WERI-Rb-1 (cell line): ENCODE data around the gene TLNRD1.

Experiments used
- DNase-seq: peaks from one replicate; pipeline ENCODE4 v3.0.0-alpha.2; 2020
- H3K27ac ChIP-seq: fragments of 250-450 bp; sonication (Bioruptor Pico); 2 replicates; pipeline ENCODE4 v1.5.1; 2020; ENCODE audit warnings: mild to moderate bottlenecking, moderate library complexity
- H3K27me3 ChIP-seq: fragments of 250-450 bp; sonication (Bioruptor Pico); 2 replicates; pipeline ENCODE4 v1.5.1; 2021; ENCODE audit warnings: mild to moderate bottlenecking, low read depth, moderate library complexity; ENCODE audit not compliant: insufficient read depth, severe bottlenecking
- H3K36me3 ChIP-seq: fragments of 250-450 bp; sonication (Bioruptor Pico); 2 replicates; pipeline ENCODE4 v1.5.1; 2020; ENCODE audit warnings: mild to moderate bottlenecking, moderate library complexity
- H3K4me3 ChIP-seq: 2 replicates; pipeline ENCODE4 v1.5.1; 2011; ENCODE audit warnings: low read depth, mild to moderate bottlenecking, control low read depth, low read length
- H3K9me3 ChIP-seq: fragments of 250-450 bp; sonication (Bioruptor Pico); 2 replicates; pipeline ENCODE4 v1.5.1; 2021; ENCODE audit warnings: mild to moderate bottlenecking, moderate library complexity; ENCODE audit not compliant: severe bottlenecking
- TF ChIP-seq, protein P1 (sequence below): IDR thresholded peaks from 2 replicates; pipeline ENCODE4 v1.5.1; 2011; ENCODE audit warnings: low read depth, mild to moderate bottlenecking, control low read depth, inconsistent platforms, low read length

TLNRD1 gene

DNA sequence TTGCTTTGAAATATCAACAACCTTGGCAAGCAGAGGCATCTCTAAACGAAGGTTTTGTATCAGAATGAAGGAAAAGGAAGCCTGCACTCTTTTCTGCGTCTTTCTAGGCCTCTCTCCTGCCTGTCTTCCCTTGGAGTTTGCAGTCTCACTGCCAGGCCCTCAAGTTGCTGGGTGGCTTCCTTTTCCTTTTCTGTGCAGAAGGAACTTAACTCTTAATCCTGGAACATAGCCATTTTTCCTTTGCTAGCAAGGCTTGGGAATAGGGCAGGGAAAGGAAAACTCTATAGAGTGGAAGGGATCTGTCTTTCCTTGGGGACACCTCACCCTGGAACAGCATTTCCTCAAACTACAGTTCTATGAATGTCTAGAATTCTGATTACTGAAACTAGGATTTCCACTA, 32.8 kb downstream of the TLNRD1 start:
- H3K36me3 ChIP-seq: no peaks in the 10 kb centered on the region
- no peak for DNase-seq
- no peak overlapping the region for H3K4me3 ChIP-seq
- TF ChIP-seq, protein P1, sequence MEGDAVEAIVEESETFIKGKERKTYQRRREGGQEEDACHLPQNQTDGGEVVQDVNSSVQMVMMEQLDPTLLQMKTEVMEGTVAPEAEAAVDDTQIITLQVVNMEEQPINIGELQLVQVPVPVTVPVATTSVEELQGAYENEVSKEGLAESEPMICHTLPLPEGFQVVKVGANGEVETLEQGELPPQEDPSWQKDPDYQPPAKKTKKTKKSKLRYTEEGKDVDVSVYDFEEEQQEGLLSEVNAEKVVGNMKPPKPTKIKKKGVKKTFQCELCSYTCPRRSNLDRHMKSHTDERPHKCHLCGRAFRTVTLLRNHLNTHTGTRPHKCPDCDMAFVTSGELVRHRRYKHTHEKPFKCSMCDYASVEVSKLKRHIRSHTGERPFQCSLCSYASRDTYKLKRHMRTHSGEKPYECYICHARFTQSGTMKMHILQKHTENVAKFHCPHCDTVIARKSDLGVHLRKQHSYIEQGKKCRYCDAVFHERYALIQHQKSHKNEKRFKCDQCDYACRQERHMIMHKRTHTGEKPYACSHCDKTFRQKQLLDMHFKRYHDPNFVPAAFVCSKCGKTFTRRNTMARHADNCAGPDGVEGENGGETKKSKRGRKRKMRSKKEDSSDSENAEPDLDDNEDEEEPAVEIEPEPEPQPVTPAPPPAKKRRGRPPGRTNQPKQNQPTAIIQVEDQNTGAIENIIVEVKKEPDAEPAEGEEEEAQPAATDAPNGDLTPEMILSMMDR: no peak
- H3K27me3 ChIP-seq: no peaks in the 10 kb centered on the region
- H3K9me3 ChIP-seq: peaks cover 2% of the 10 kb centered on the region
- no peak overlapping the region for H3K27ac ChIP-seq

DNA sequence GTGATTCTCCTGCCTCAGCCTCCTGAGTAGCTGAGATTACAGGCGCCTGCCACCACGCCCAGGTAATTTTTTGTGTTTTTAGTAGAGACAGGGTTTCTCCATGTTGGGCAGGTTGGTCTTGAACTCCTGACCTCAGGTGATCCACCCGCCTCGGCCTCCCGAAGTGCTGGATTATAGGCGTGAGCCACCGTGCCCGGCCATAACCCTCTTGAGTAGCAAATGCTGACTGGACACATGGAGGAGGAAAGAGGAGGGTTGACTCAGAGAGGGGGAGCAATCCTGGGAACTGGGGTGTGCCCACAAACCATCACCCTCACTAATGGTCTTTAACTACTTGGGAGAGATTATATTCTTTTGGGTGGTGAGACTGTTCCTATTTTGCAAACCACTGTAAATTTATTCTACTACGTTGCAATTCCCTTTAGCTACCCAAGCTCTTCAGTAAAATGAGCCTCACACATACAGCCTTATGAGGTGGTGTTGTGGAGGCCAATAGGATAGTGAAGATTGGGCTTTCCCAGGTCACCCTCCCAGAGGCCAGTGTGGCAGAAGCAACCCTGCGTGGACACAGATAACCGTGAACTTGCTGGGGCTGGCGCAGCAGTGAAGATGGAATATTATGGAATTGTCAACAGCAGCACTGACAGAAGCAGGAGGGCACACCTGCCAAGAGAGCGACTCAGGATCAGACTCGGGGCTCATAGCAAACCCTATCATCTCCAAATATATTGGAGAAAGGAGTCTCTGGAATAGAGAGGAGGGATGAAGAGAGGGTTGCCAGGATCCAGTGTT, 37.4 kb downstream of the TLNRD1 start:
- H3K36me3 ChIP-seq: no peaks in the 10 kb centered on the region
- no peak for DNase-seq
- no peak overlapping the region for H3K27ac ChIP-seq
- TF ChIP-seq, protein P1: no peak
- H3K27me3 ChIP-seq: no peaks in the 10 kb centered on the region
- no peak overlapping the region for H3K4me3 ChIP-seq
- no peaks in the 10 kb centered on the region for H3K9me3 ChIP-seq

GRCh38 chr15:81038975-81039607, 38.4 kb downstream of the TLNRD1 start:
- Histone ChIP-seq H3K36me3 (no peaks in the 10 kb centered on the region), H3K9me3 (no peaks in the 10 kb centered on the region), H3K4me3 (no peak overlapping the region), H3K27me3 (no peaks in the 10 kb centered on the region), H3K27ac (no peak overlapping the region)
- no peak for DNase-seq
- TF ChIP-seq, protein P1: no peak

GRCh38 chr15:81040757-81041156, 40.0 kb downstream of the TLNRD1 start:
- Histone ChIP-seq H3K27ac (no peak overlapping the region), H3K27me3 (no peaks in the 10 kb centered on the region), H3K36me3 (no peaks in the 10 kb centered on the region), H3K9me3 (no peaks in the 10 kb centered on the region), H3K4me3 (no peak overlapping the region)
- TF ChIP-seq, protein P1: no peak
- DNase-seq: no peak

DNA sequence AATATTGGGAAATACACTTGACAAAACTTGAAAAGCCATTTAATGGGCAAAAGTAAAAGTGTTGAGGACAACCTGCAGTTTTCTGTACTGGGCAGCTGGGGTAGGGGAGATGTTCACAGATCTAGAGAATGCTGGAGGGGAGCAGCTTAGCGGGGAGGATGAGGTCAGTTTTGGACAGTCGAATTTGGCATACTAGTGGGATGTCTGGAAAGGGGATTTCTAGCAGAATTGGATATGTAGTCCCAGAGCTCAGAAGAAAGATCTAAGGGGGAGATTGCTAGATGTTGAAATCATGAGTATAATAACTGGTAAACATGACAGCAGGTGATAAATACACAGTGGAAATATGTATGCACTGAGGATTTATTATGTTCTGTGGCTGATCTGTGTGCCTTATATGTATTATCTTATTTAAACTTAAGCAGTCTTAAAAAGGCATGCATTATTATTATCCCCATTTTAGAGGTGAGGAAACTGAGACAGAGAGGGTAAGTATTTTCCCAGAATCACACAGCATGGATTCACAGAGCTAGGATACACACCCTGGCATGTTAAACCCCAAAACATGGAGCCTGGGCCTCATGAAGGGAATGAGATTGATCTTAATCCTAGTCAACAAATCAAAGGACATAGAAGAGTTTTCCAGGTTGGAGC, 42.7 kb downstream of the TLNRD1 start:
- no peak for DNase-seq

More for the DNA sequence above, 42.7 kb downstream of the TLNRD1 start:
- TF ChIP-seq, protein P1: no peak
- Histone ChIP-seq H3K4me3 (no peak overlapping the region), H3K36me3 (no peaks in the 10 kb centered on the region), H3K27ac (no peak overlapping the region), H3K9me3 (no peaks in the 10 kb centered on the region), H3K27me3 (no peaks in the 10 kb centered on the region)
